ENCODE results near the gene LDLRAD4. TPM values are rescaled to one million over a fixed set of nuclear protein-coding genes. Genes with fewer than 3 reads are reported as not detected.

Gene LDLRAD4
- total RNA-seq, 1 experiment from 2014 or later: 204 TPM

DNA sequence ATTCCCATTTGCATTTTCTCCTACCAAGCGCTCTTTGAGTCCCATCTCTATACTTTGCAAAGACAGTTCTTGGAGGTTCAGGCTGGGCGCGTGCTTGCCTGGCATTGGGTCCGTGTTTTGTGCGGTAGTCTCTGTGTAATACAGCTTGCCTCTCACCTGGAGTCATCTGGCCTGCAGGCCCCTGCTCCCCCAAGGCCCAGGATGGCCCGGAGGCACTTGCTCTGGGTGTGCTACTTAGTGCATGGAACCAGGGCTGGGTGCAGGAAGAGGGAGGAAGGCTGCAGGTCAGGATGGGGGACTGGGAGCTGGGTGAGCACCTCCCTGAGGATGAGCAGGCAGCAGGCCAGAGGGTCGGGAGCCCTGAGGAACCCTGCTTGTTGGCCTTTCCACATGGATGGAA lies 220.9 kb downstream of the LDLRAD4 start:
- no peaks in the 10 kb centered on the region for H3K27me3 ChIP-seq (ENCODE audit: low read length)
- no peaks in the 10 kb centered on the region for H3K9me2 ChIP-seq (replicated peaks; ENCODE audit: insufficient read depth, low read length)
- no peaks in the 10 kb centered on the region for H3K79me2 ChIP-seq (ENCODE audit: low read length)
- no peaks in the 10 kb centered on the region for H3K36me3 ChIP-seq (ENCODE audit: insufficient read depth, low read length)
- H3K9me3 ChIP-seq (ENCODE audit: low read length): no peaks in the 10 kb centered on the region
- H2AFZ ChIP-seq (ENCODE audit: low read length): no peak overlapping the region
- peaks cover 9% of the 10 kb centered on the region for H3K4me1 ChIP-seq (ENCODE audit: low read length)
- DNase-seq: no peak
- no peaks in the 10 kb centered on the region for H4K20me1 ChIP-seq (ENCODE audit: insufficient read depth, low read depth, low read length)
- H3K4me3 ChIP-seq (ENCODE audit: low read length): no peak overlapping the region
- no peak overlapping the region for H3K9ac ChIP-seq (ENCODE audit: low read length)
- H3K27ac ChIP-seq (ENCODE audit: low read length): no peak overlapping the region
- no peak overlapping the region for H3K4me2 ChIP-seq (ENCODE audit: low read depth, low read length, poor library complexity, severe bottlenecking)

DNA sequence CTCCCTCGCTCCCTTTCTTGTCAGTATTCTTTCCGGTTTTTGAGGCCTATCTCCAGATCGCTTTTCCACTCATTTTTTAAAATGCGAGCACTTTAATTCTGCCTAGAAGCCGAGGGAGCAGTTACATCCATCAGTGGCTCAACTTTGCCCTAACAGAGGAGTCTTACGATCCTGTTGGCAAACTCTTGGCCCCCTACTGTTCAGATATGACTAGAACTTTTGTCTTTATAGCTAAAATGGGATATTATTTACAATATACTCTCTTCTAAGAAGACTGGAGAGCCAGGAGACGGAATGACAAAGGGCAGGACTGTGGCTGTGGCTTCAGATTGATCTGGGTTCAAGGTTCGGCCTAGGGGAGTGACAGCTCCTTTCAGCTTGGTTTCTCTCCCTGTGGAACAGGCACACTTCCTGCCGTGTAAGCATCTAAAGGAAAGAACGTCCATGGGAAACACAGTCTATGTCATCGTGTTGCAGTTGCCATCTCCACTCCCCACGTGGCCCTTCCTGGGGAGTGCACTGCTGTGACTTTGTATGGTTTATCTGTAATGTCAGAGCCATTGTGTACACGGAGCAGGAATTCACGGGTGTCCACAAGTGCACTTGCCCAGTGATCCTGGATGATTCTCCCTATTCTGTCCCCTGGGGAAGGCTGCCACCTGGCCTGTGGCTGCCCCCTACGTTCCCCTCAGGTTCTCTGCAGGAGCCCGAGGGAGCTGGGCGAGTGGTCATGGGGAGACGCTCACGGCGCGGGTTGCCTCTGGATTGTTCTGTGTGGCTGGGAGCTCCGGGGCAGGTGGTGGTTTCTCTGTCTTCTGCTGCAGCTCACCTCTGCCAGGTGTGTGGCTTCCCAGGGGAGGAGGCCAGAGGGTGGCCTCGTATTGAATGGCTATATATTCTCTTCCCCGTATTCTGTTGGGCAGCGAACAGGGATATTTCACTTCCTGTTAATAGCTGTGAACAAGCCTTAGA lies 222.0 kb downstream of the LDLRAD4 start:
- Histone ChIP-seq H3K36me3 (ENCODE audit: insufficient read depth, low read length) (no peaks in the 10 kb centered on the region), H3K9me3 (ENCODE audit: low read length) (no peaks in the 10 kb centered on the region), H4K20me1 (ENCODE audit: insufficient read depth, low read depth, low read length) (no peaks in the 10 kb centered on the region), H3K9me2 (replicated peaks; ENCODE audit: insufficient read depth, low read length) (no peaks in the 10 kb centered on the region), H3K4me3 (ENCODE audit: low read length) (no peak overlapping the region), H3K79me2 (ENCODE audit: low read length) (no peaks in the 10 kb centered on the region), H3K27ac (ENCODE audit: low read length) (no peak overlapping the region), H2AFZ (ENCODE audit: low read length) (no peak overlapping the region), H3K27me3 (ENCODE audit: low read length) (no peaks in the 10 kb centered on the region), H3K9ac (ENCODE audit: low read length) (no peak overlapping the region), H3K4me2 (ENCODE audit: low read depth, low read length, poor library complexity, severe bottlenecking) (no peak overlapping the region), H3K4me1 (ENCODE audit: low read length) (peaks cover 9% of the 10 kb centered on the region)
- peak; percentile 44 for DNase-seq

DNA sequence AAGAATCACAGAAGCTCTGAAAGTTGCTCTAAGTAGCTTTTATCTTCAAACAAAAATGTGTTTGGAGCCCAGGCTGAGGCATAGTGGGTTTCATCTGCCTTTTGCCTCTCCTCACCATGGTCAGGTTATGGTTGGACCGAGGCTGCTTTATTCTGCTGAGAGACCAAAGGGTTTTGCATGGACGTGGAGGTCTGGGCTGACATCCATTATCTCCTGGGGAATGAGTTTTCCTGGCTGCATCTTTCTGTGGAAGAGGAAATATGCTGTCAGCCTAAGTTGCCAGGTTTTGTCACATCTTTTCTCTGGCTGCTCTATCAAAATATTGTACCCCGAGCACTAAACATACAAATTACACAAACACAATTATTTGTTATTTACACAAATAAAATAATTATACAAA lies 223.2 kb downstream of the LDLRAD4 start:
- Histone ChIP-seq H3K4me3 (ENCODE audit: low read length) (no peak overlapping the region), H3K79me2 (ENCODE audit: low read length) (no peaks in the 10 kb centered on the region), H3K27ac (ENCODE audit: low read length) (no peak overlapping the region), H4K20me1 (ENCODE audit: insufficient read depth, low read depth, low read length) (no peaks in the 10 kb centered on the region), H3K9ac (ENCODE audit: low read length) (no peak overlapping the region), H2AFZ (ENCODE audit: low read length) (no peak overlapping the region), H3K4me2 (ENCODE audit: low read depth, low read length, poor library complexity, severe bottlenecking) (no peak overlapping the region), H3K9me2 (replicated peaks; ENCODE audit: insufficient read depth, low read length) (no peaks in the 10 kb centered on the region), H3K9me3 (ENCODE audit: low read length) (no peaks in the 10 kb centered on the region), H3K36me3 (ENCODE audit: insufficient read depth, low read length) (no peaks in the 10 kb centered on the region), H3K27me3 (ENCODE audit: low read length) (no peaks in the 10 kb centered on the region), H3K4me1 (ENCODE audit: low read length) (peaks cover 9% of the 10 kb centered on the region)
- DNase-seq: no peak

DNA sequence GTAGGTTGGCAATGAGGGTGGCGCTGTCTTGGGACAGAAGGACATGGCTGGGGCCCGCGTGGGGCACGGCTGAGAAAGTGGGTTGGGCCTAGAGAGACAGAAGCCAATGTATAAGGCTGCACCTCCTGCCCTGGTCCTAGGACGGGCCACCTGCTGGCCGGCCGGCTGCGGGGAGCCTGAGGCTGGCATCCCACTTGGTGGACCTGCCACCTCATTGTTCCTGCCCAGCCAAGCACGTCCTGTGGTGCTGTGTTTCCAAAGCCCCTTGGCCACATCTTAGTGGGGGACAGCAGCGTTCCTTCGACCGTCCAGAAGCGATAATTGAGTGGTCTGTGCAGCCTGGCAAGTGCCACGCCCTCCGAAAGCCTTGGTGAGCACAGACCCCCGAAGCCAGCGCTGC lies 223.9 kb downstream of the LDLRAD4 start:
- no peak overlapping the region for H3K9ac ChIP-seq (ENCODE audit: low read length)
- no peaks in the 10 kb centered on the region for H3K79me2 ChIP-seq (ENCODE audit: low read length)
- H2AFZ ChIP-seq (ENCODE audit: low read length): no peak overlapping the region
- H3K4me2 ChIP-seq (ENCODE audit: low read depth, low read length, poor library complexity, severe bottlenecking): no peak overlapping the region
- no peak overlapping the region for H3K4me3 ChIP-seq (ENCODE audit: low read length)
- no peaks in the 10 kb centered on the region for H3K36me3 ChIP-seq (ENCODE audit: insufficient read depth, low read length)
- DNase-seq: no peak
- H3K27me3 ChIP-seq (ENCODE audit: low read length): no peaks in the 10 kb centered on the region
- no peaks in the 10 kb centered on the region for H3K9me2 ChIP-seq (replicated peaks; ENCODE audit: insufficient read depth, low read length)
- H3K4me1 ChIP-seq (ENCODE audit: low read length): peaks cover 9% of the 10 kb centered on the region
- H3K9me3 ChIP-seq (ENCODE audit: low read length): no peaks in the 10 kb centered on the region
- no peaks in the 10 kb centered on the region for H4K20me1 ChIP-seq (ENCODE audit: insufficient read depth, low read depth, low read length)
- no peak overlapping the region for H3K27ac ChIP-seq (ENCODE audit: low read length)

DNA sequence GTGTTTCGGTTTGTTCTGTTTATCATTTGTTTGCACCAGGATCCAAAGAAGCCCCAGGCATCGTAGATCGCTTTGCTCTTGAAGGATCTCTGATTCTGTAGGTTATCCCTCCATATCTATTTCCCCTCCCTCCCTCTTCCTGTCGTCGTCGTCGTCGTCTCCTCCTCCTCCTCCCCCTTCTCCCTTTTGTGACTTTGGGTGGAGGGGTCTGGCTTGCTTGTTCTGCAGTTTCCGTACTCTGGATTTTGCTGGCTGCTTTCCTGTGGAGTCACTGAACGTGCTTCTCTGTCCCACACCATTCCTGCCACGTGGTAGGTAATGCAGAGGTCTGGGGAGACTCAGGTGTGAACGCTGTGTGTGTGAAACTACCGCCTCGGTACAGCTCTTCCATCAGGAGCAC lies 225.0 kb downstream of the LDLRAD4 start:
- Histone ChIP-seq H3K4me3 (ENCODE audit: low read length) (no peak overlapping the region), H3K36me3 (ENCODE audit: insufficient read depth, low read length) (no peaks in the 10 kb centered on the region), H3K27ac (ENCODE audit: low read length) (no peak overlapping the region), H3K79me2 (ENCODE audit: low read length) (no peaks in the 10 kb centered on the region), H4K20me1 (ENCODE audit: insufficient read depth, low read depth, low read length) (no peaks in the 10 kb centered on the region), H3K9me2 (replicated peaks; ENCODE audit: insufficient read depth, low read length) (no peaks in the 10 kb centered on the region), H3K9me3 (ENCODE audit: low read length) (no peaks in the 10 kb centered on the region), H3K4me1 (ENCODE audit: low read length) (peaks cover under 1% of the 10 kb centered on the region; the same call in 1 of the 2 replicates), H3K9ac (ENCODE audit: low read length) (no peak overlapping the region), H3K4me2 (ENCODE audit: low read depth, low read length, poor library complexity, severe bottlenecking) (no peak overlapping the region), H3K27me3 (ENCODE audit: low read length) (no peaks in the 10 kb centered on the region), H2AFZ (ENCODE audit: low read length) (no peak overlapping the region)
- no peak for DNase-seq

DNA sequence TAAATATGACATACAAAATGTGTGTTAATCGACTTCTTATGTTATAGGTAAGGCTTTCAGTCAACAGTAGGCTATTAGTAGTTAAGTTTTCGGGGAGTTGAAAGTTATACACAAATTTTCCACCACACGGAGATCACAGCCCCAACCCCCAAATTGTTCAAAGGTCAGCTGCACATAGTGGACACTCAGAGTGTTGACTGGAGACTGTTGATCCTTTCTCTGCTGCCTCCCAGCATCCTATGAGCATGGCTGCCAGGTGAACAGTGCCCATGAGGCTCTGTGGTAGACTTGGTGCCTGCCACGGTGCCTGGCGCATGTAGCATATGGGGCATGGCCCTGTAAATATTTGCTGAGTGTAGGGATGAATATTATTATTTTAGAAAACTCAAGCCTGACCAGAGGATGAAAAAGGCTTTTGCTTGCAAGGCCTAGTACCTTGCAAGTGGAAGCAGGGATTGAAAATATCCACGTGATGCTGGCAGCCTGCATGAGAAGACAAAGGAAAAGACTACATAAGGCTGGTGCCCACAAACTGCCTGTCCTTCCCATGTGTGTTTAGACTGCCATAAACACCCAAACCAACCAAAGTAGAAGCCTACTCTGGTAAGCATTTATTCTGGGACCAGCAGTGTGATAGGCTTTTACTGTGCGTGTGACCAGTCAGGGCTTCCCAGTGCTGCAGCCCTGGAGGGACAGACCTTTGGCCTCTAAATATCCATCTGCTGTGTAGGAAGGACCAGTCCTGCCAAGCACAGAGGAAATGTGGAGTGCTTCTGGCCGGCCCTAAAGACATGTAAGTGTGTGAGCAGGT lies 226.1 kb downstream of the LDLRAD4 start:
- H3K9me3 ChIP-seq (ENCODE audit: low read length): no peaks in the 10 kb centered on the region
- H3K9ac ChIP-seq (ENCODE audit: low read length): no peak overlapping the region
- no peaks in the 10 kb centered on the region for H4K20me1 ChIP-seq (ENCODE audit: insufficient read depth, low read depth, low read length)
- H3K4me1 ChIP-seq (ENCODE audit: low read length): no peaks in the 10 kb centered on the region
- no peak overlapping the region for H3K4me2 ChIP-seq (ENCODE audit: low read depth, low read length, poor library complexity, severe bottlenecking)
- no peak overlapping the region for H3K4me3 ChIP-seq (ENCODE audit: low read length)
- H3K9me2 ChIP-seq (replicated peaks; ENCODE audit: insufficient read depth, low read length): no peaks in the 10 kb centered on the region
- no peaks in the 10 kb centered on the region for H3K27me3 ChIP-seq (ENCODE audit: low read length)
- H3K36me3 ChIP-seq (ENCODE audit: insufficient read depth, low read length): no peaks in the 10 kb centered on the region
- no peak for DNase-seq
- H3K27ac ChIP-seq (ENCODE audit: low read length): no peak overlapping the region
- no peak overlapping the region for H2AFZ ChIP-seq (ENCODE audit: low read length)
- no peaks in the 10 kb centered on the region for H3K79me2 ChIP-seq (ENCODE audit: low read length)

DNA sequence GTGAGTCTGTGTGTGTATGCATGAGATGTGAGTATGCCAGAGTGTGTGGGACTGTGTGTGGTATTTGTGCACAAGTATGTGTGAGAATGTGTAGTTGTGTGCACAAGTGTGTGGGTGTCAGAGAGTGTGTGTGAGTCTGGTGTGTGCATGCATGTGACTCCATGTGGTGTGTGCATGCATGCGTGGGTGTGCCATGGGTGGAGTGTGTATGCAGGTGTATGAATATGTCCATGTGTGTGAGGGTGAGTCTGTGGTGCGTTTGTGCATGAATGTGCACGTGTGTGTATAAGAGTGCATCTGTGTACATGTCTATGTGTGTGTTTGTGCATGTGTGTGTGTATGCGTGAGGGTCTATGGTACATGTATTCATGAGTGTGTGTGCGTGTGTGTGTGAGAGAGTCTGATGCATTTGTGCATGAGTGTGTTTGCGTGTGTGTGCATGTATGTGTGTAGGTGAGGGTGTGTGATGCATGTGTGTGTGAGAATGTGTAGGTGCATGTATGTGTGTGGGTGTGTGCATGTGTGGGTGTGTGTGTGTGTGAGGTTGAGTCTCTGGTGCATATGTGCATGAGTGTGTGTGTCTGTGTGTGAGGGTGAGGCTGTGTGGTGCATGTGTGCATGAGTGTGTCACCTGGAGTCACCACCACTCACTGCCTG lies 226.8 kb downstream of the LDLRAD4 start:
- H3K4me3 ChIP-seq (ENCODE audit: low read length): no peak overlapping the region
- H3K4me2 ChIP-seq (ENCODE audit: low read depth, low read length, poor library complexity, severe bottlenecking): no peak overlapping the region
- H3K27me3 ChIP-seq (ENCODE audit: low read length): no peaks in the 10 kb centered on the region
- H3K9ac ChIP-seq (ENCODE audit: low read length): no peak overlapping the region
- DNase-seq: no peak
- no peaks in the 10 kb centered on the region for H4K20me1 ChIP-seq (ENCODE audit: insufficient read depth, low read depth, low read length)
- no peaks in the 10 kb centered on the region for H3K4me1 ChIP-seq (ENCODE audit: low read length)
- H3K79me2 ChIP-seq (ENCODE audit: low read length): no peaks in the 10 kb centered on the region
- no peaks in the 10 kb centered on the region for H3K9me3 ChIP-seq (ENCODE audit: low read length)
- H3K9me2 ChIP-seq (replicated peaks; ENCODE audit: insufficient read depth, low read length): no peaks in the 10 kb centered on the region
- no peak overlapping the region for H2AFZ ChIP-seq (ENCODE audit: low read length)
- H3K36me3 ChIP-seq (ENCODE audit: insufficient read depth, low read length): no peaks in the 10 kb centered on the region
- no peak overlapping the region for H3K27ac ChIP-seq (ENCODE audit: low read length)

DNA sequence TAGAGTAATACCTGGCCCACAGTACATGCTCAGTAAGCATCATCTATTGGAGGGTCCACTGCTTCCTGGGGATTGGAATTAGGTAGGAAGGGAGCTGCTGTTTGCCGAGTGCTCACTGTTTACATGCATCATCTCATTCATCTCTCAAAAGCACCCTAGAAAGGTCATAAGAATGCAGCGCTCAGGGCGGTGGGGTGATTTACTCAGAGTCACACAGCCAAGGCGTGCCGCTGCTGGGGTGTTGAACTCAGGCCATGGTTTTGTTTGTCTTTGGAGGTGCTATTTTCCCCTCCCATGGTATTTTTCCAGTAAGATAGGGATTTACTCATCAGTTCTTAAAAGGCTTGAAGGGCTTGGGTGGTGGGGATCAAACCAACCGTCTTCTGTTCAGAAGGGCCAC lies 227.5 kb downstream of the LDLRAD4 start:
- Histone ChIP-seq H3K27ac (ENCODE audit: low read length) (no peak overlapping the region), H3K9me2 (replicated peaks; ENCODE audit: insufficient read depth, low read length) (no peaks in the 10 kb centered on the region), H4K20me1 (ENCODE audit: insufficient read depth, low read depth, low read length) (no peaks in the 10 kb centered on the region), H3K4me1 (ENCODE audit: low read length) (no peaks in the 10 kb centered on the region), H3K79me2 (ENCODE audit: low read length) (no peaks in the 10 kb centered on the region), H3K27me3 (ENCODE audit: low read length) (0 out of 2 replicates have a peak, but pooled peaks cover under 1% of the 10 kb centered on the region), H3K4me3 (ENCODE audit: low read length) (no peak overlapping the region), H3K4me2 (ENCODE audit: low read depth, low read length, poor library complexity, severe bottlenecking) (no peak overlapping the region), H3K36me3 (ENCODE audit: insufficient read depth, low read length) (no peaks in the 10 kb centered on the region), H3K9me3 (ENCODE audit: low read length) (no peaks in the 10 kb centered on the region), H2AFZ (ENCODE audit: low read length) (no peak overlapping the region), H3K9ac (ENCODE audit: low read length) (no peak overlapping the region)
- no peak for DNase-seq

Measured in Karpas-422 (cell line).